Heart right ventricle (tissue), 16 donors: ENCODE measurements around the gene UBAC2. TPM values are rescaled to one million over a fixed set of nuclear protein-coding genes. Genes with fewer than 3 reads are reported as not detected.

Experiments
- ATAC-seq, 8 donors: fragments of 200-7000 bp; cut with Tn5 transposase; one replicate each; pipeline ENCODE4 v1.9.1; 2020; ENCODE audit warnings: mild to moderate bottlenecking in 8 of 8, moderate library complexity in 8 of 8, moderate number of reproducible peaks in 1 of 8
- DNase-seq, 2 donors: peaks; one replicate each; pipeline ENCODE4 v3.0.0-alpha.2; 2020
- H3K27ac ChIP-seq, 10 donors: fragments of 200-600 bp; sonication (generic) in 2 of 10; one replicate each; pipeline versions ENCODE4 v1.5.0 to v1.8.0; 2020 to 2022; ENCODE audit warnings: mild to moderate bottlenecking in 3 of 10
- H3K27me3 ChIP-seq, 7 donors: fragments of 200-600 bp; one replicate each; pipeline ENCODE4 v1.8.0; 2021 to 2022; ENCODE audit warnings: mild to moderate bottlenecking in 2 of 7
- H3K36me3 ChIP-seq, 9 donors: fragments of 200-600 bp; sonication (generic) in 1 of 9; one replicate each; pipeline versions ENCODE4 v1.5.0 to v1.8.0; 2020 to 2022; ENCODE audit warnings: mild to moderate bottlenecking in 2 of 9
- H3K4me1 ChIP-seq, 9 donors: fragments of 200-600 bp; sonication (generic) in 1 of 9; one replicate each; pipeline versions ENCODE4 v1.5.0 to v1.8.0; 2020 to 2022; ENCODE audit warnings: mild to moderate bottlenecking in 4 of 9
- H3K4me3 ChIP-seq, 10 donors: fragments of 200-600 bp; sonication (generic) in 2 of 10; one replicate each; pipeline versions ENCODE4 v1.5.0 to v1.8.0; 2020 to 2022; ENCODE audit warnings: mild to moderate bottlenecking in 7 of 10, moderate library complexity in 2 of 10
- H3K9me3 ChIP-seq, 11 donors: fragments of 200-600 bp in 10 of 11; sonication (generic) in 2 of 11; one replicate each; pipeline versions ENCODE4 v1.5.0 to v1.8.0; 2013 to 2022; ENCODE audit warnings: mild to moderate bottlenecking in 2 of 11, control low read depth in 1 of 11, moderate library complexity in 1 of 11
- WGBS, 2 donors: extraction: QIAGEN DNeasy Blood & Tissue Kit; methylation state at CpG; one replicate each; pipeline ENCODE4 v1.1.7; 2013; ENCODE audit warnings: inconsistent platforms in 1 of 2; 5-methylcytosine and 5-hydroxymethylcytosine counted together
- intact Hi-C, 10 donors: fragments of 100-400 bp; cut with DNase I; formaldehyde crosslinking; loops; one replicate each; pipeline versions ENCODE4 v1.11.1 to v1.14.2; 2022
- polyA plus RNA-seq, 2 donors: library from polyadenylated mRNA; stranded (reverse); fragments of 200-250 nt; gene quantifications; one replicate each; pipeline ENCODE4 v1.2.3, GENCODE V29; 2013
- total RNA-seq, 10 donors: library from RNA; stranded (reverse); fragmentation: NEBNext Ultra II Directional in 3 of 10; extraction: Animal tissue kit (Norgen Biotek cat#: 25700) in 3 of 10; gene quantifications; one replicate each; pipeline versions ENCODE4 v1.2.1 to v1.2.4, GENCODE V29; 2021 to 2023
- TF ChIP-seq, protein P1 (sequence below), 9 donors: fragments of 200-600 bp; sonication (generic) in 2 of 9; IDR thresholded peaks; one replicate each; pipeline versions ENCODE4 v1.5.0 to v1.8.0; 2021 to 2022; ENCODE audit warnings: antibody characterized with exemption in 9 of 9, mild to moderate bottlenecking in 5 of 9, moderate library complexity in 1 of 9
- donor health status: Arrhythmogenic right ventricular cardiomyopathy.
- donor health status: ischemic (EF 13 %, LVEDD 7.1; RV severe dilation, severe dysfunction).
- donor health status: healthy with polysubstance abuse.
- donor health status: DM: no; HTN: yes; CAD: no.
- donor health status: DM: no; HTN: no; CAD: no.
- donor health status: ischemic (EF 25% LVEDD 6.9; RV normal size, moderate dysfunction).
- donor health status: ischemic (EF 25% LVEDD 5.7; RV mildly dilated, moderate dysfunction).
- donor health status: healthy.
- donor health status: DM: yes; HTN: yes; CAD: no.
- donor health status: Ischemic cardiomyopathy.
- donor health status: ischemic (EF 35%, LVEDD 5.7; RV mildly dilated, moderate dysfunction).
- donor health status: nonischemic (EF 11% LVEDD 7.7; RV severe dilation, severe dysfunction).
- donor health status: DM: yes; HTN: yes; CAD: no.
- donor health status: PGD.
- donor health status: ischemic (EF 29% LVEDD 5.4; RV normal size, mild dysfunction).
- donor health status: nonischemic (EF 23%, LVEDD 6.1; RV moderate dilation, normal function).

UBAC2 gene
- total and polyA plus RNA-seq, 12 donors = 31.8 to 60.4 (median 47.0) TPM

DNA sequence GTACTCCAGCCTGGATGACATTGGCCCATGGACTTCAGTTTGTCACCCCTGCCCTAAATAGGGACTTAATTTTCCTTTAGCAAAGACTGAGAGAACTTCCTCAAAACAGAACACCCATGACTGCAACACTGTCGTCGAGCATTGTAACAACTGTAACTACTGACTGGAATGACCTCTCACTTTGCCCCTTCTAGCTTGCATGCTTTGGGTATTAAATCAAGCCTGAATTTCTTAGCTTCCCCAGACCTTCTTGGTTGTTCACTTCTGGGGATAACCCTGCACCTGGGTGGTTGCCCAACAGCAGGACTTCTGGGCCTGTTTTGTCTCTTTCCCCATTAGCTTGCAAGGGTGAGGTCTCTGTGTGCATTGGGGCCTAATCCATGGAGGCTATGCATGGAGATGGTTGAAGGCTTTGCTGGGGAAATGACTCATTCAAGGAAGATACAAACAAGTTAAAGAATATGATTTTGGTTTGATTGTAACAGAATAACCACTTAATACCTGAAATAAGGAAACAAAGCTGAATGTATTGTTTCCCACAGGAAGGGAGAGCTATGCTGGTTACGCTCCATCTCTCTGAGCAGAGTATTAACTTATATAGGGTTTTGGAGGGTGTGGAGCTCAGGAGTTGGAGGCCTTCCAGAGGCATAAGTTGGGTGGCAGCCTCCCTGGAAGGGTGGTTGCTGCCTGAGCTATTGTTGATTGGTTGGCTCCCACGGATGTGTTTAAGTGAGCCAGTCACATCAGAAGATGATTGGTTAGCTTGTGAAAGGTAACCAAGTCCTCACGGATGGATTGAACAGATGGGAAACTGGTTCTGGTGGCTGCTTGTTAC, 34.7 kb upstream of the UBAC2 start:
- intact Hi-C loops = no loop called here
- DNase-seq = no peak
- peaks cover 0 to 4% (median 0%) of the 10 kb centered on the region in 9 donors for H3K4me1 ChIP-seq
- H3K36me3 ChIP-seq = no peaks in the 10 kb centered on the region
- H3K9me3 ChIP-seq = no peaks in the 10 kb centered on the region
- 92 to 93% methylated on average over 5 of the region's 5 CpGs for WGBS, 2 donors
- no peak overlapping the region for H3K27ac ChIP-seq
- H3K4me3 ChIP-seq = no peak overlapping the region
- peaks cover 0 to 86% (median 0%) of the 10 kb centered on the region in 7 donors for H3K27me3 ChIP-seq
- TF ChIP-seq, protein P1, sequence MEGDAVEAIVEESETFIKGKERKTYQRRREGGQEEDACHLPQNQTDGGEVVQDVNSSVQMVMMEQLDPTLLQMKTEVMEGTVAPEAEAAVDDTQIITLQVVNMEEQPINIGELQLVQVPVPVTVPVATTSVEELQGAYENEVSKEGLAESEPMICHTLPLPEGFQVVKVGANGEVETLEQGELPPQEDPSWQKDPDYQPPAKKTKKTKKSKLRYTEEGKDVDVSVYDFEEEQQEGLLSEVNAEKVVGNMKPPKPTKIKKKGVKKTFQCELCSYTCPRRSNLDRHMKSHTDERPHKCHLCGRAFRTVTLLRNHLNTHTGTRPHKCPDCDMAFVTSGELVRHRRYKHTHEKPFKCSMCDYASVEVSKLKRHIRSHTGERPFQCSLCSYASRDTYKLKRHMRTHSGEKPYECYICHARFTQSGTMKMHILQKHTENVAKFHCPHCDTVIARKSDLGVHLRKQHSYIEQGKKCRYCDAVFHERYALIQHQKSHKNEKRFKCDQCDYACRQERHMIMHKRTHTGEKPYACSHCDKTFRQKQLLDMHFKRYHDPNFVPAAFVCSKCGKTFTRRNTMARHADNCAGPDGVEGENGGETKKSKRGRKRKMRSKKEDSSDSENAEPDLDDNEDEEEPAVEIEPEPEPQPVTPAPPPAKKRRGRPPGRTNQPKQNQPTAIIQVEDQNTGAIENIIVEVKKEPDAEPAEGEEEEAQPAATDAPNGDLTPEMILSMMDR (IDR thresholded peaks at IDR 0.05) = no peak
- ATAC-seq = no peak

DNA sequence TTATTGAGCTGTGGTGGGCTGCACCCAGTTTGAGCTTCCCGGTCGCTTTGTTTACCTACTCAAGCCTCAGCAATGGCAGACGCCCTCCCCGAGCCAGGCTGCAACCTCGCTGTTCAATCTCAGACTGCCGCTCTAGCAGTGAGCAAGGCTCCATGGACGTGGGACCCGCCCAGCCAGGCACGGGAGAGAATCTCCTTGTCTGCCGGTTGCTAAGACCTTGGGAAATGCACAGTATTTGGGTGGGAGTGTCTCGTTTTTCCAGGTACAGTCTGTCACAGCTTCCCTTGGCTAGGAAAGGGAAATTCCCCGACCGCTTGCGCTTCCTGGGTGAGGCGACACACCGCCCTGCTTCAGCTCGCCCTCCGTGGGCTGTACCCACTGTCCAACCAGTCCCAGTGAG, 27.7 kb upstream of the UBAC2 start:
- 85 to 89% methylated on average over 18 of the region's 18 CpGs for WGBS, 2 donors
- no peaks in the 10 kb centered on the region for H3K36me3 ChIP-seq
- H3K27ac ChIP-seq = no peak overlapping the region
- TF ChIP-seq, protein P1 (IDR thresholded peaks at IDR 0.05) = no peak
- peaks cover 0 to 7% (median 0%) of the 10 kb centered on the region in 9 donors for H3K4me1 ChIP-seq
- intact Hi-C loops = no loop called here
- no peak overlapping the region for H3K4me3 ChIP-seq
- H3K9me3 ChIP-seq = no peaks in the 10 kb centered on the region
- DNase-seq = no peak
- peaks cover 0 to 76% (median 15%) of the 10 kb centered on the region in 7 donors for H3K27me3 ChIP-seq
- no peak for ATAC-seq

DNA sequence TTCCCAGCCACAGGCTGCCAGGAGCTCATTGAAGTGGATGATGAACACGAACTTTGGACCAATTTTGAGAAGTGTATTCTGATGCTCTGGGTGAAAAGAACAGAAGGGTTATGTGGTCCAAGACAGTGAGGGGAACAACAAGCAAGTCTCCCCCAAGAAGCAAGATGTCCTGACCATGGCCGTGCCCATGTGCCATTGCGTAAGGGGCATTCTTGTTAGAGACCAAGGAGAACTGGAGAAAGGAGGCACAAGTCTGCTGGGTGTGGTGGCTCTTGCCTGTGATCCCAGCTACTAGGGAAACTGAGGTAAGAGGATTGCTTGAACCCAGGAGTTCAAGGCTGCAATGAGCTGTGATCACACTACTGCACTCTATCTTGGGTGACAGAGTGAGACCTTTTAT, 27.0 kb upstream of the UBAC2 start:
- Histone ChIP-seq H3K4me3 (no peak overlapping the region), H3K4me1 (peaks cover 0 to 13% (median 0%) of the 10 kb centered on the region in 9 donors), H3K36me3 (no peaks in the 10 kb centered on the region), H3K9me3 (no peaks in the 10 kb centered on the region), H3K27me3 (peaks cover 0 to 70% (median 15%) of the 10 kb centered on the region in 7 donors), H3K27ac (no peak overlapping the region)
- ATAC-seq = no peak
- TF ChIP-seq, protein P1 (IDR thresholded peaks at IDR 0.05) = no peak
- intact Hi-C loops = loop anchor here in 1 of 10 donors (2.0 kb wide), 1 partner anchor 263 kb away; no protein-coding TSS in a partner anchor
- 73 to 88% methylated on average over 3 of the region's 3 CpGs for WGBS, 2 donors
- DNase-seq = no peak

DNA sequence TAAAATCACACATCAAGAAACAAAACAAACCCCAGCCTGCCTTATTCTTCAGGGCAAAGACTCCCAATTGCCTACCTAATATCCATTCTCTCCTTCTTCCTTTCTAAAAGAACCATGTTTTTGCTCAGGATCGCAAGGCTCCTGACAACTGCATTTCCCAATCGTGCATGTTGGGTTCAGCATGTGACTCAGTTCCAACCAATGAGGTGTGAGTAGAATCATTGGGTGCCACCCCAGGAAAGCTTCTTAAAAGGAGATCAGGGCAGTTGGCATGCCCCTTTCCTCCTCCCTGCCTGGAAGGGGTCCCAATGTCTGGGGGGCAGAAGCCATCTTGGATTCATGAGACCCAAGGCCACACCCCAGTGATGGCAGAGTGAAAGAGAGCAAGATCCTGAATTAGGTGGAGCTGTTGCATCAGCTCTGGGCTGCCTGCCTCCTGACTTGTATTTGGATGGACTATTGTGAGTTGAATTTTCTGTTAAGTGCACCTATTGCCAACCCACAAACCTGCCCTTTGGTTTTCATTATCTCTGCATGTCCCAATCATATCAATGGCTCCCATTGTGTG, 26.0 kb upstream of the UBAC2 start:
- Histone ChIP-seq H3K27ac (no peak overlapping the region), H3K27me3 (peaks cover 0 to 60% (median 15%) of the 10 kb centered on the region in 7 donors), H3K4me1 (peaks cover 0 to 20% (median 0%) of the 10 kb centered on the region in 9 donors), H3K36me3 (no peaks in the 10 kb centered on the region), H3K4me3 (no peak overlapping the region), H3K9me3 (no peaks in the 10 kb centered on the region)
- DNase-seq (no peak), ATAC-seq (no peak)
- TF ChIP-seq, protein P1 (IDR thresholded peaks at IDR 0.05) = no peak
- 65 to 75% methylated on average over 2 of the region's 2 CpGs for WGBS, 2 donors
- intact Hi-C loops = loop anchor here in 3 of 10 donors (2.0 to 5.0 kb wide), 4 partner anchors 88 to 263 kb away; no protein-coding TSS in a partner anchor
